NCI-H526 treated with DMSO at 0.1 percent for 48 hours (cell line): ENCODE data around the gene RBKS.

ENCODE experiments used
- DNase-seq: peaks from one replicate; lab custom pipeline; 2025; lab: John Stamatoyannopoulos, UW

Gene RBKS

DNA sequence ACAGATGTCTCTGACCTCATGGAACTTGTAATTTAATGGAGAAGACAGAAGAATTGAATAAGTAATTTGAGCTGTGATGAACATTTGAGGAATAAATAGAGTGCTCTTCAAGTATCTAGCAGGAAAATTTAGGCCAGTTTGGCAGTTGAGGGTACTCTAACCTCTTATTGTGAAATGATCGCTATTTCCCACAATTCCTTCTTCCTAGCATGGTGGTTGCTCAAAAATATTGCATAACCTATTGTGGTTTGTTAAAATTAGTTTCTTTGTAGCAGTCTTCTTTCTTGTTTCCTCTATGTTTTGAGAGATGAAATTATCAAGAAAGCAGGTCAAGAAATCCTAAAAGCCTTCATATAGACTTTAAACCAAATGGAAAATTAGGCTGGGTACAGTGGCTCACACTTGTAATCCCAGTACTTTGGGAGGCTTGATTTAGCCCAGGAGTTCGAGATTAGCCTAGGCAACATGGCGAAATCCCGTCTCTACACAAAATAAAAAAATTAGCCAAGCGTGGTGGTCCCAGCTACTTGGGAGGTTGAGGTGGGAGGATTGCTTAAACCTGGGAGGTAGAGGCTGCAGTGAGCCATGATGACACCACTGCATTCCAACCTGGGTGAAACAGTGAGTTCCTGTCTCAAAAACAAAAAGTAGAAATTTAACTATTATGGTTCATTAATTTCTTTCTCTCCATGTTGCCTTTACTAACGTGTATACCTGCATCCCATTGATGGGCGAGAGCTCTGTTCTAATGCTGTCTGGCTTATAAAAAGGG lies 58.7 kb downstream of the RBKS start:
- DNase-seq = no peak

DNA sequence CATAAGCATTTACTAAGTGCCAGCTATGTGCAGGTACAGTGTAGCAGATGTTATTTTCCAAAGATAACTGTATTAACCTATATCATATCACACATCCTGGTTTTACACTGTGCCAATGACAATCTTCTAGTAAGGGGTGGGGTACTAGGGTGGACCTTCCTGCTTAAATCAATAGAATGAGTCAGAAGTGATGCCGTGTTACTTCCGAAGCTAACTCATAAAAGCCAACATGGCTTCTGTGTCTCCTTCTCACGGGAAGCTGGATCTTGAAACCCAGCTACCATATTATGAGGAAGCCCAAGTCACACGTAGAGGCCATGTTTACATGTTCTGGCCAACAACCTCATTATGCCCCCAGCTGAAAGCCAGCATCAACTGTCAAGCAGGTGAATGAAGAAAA lies 59.5 kb downstream of the RBKS start:
- DNase-seq = no peak

DNA sequence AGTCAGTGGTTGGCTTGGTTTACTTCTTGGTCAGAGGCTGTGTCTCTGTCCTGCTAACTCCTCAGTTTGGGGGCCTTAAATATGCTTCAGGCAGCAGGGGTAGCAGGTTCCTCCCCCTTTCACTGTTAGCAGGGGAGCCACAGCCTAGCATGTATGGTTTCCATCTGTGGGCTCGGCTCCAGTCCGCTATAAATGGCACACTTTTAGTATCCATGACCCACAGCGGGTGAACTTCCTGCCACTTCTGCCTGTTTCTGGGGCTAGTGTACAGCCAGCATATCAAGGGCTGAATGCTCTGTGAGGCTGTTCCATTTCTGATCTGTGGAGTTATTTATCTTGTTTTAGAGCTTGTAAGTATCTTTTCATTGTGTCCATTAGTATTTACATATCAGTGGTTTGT lies 60.4 kb downstream of the RBKS start:
- no peak for DNase-seq

DNA sequence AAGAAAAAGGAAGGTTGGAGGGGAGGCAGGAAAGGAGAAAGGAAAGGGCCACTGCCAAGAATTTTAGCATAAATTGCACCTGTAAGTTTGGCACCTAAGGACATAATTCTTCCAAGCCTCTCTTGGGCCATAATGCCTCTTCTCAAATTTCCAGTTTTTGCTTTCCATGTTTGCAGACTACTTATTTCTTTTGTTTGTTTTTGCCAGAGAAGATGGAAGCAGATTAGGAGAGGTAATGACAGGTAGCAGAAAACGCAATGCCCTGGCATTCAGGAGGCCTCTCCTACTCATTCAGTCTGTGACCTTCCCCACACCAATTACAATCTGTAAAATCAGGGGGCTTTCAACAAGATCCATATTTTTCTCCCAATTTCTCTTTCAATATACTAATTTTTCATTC lies 61.9 kb downstream of the RBKS start:
- no peak for DNase-seq

DNA sequence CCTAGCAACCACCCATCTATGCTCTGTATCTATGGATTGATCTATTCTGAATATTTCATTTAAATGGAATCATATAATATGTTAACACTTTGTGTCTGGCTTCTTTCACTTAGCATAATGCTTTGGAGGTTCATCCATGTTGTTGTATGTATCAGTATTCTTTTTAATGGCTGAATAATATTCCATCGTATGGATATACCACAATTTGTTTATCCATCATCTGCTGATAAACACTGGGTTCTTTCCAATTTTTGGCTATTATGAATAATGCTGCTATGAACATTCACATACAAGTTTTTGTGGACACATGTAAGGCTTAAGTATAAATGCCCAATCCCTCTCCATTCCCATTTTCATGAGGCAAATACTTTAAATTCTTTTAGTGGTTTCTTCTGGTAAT lies 65.8 kb downstream of the RBKS start:
- no peak for DNase-seq

DNA sequence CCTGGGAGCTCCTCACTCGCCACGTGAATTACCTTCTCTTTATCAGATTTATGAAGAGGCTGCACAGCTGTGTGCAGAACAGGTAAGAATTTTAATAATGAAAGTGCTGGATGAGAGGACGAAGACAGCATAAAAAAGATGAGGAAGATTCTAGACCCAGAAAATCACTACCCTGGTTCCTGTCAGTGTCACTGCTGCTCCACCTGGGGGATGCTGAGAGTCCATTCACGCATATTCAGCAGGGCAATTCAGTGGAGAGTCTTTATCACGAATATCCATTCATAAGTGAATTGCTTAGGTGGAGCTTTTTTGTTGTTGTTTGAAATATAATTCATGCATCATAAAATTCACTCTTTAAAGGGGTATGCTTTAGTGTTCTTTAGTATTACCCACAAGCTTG lies 66.6 kb downstream of the RBKS start:
- DNase-seq = no peak

DNA sequence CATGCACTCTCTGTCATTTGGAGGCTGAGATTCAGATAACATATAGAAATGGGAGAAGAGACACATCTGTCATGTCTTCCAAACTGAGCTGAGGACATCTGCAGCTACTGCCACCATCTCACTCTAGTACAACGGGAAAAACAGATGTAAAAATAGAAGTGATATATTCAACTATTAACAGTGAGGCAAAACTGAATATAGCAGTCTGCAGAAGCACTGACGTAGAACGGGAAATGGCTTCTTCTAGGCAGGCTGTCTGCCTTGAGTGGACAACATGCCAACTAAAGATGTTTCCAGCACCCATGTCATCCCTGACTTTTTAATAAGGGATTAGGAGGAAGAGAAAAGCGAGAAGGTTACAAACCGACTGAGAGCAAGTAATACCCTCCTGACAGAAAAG lies 67.1 kb downstream of the RBKS start:
- no peak for DNase-seq

DNA sequence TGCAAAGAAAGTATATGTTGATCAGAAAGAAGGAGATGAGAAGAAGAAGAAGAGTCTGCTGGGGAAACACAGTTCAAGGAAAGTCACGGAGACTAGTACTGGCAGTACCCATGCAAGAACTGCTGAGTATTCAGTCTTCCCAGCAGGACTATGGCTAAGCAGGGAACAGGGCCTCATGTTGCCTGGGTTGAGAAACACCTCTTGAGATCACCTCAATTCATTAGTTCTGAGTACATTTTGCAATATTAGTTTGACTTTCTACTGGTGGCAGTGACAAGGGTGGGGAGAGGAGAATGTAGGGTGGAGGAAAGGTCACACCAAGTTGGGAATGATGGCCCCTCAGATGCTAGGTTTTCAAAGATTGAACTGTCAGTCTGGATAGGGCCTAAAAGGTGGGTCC lies 68.1 kb downstream of the RBKS start:
- no peak for DNase-seq

DNA sequence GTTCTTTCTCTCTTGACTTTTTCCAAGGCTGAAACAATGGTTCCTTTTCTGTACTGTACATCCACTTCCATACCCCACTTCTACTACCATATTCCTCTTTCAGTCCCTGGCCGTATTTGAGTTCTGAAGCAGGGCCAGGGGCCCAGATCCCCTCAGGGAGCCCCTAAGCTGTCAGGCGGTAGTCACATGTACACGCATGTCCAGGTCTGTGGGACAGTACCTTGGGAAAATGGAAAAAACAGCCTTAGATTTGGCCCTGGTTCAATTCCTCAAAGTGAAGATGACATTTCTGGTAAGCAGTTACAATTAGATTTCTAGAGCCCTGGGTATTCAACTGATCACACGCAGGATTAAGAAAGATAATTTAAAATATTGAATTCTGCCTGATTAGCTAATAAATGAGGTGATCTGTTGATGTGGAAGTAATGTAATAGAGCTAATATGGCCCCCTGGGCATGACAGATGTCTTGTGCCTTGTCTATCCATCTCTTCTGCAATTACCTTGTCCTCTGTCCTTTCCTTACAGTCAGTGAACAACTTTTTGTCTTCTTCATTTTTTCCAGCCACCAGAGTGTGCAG lies 74.2 kb downstream of the RBKS start:
- DNase-seq = no peak

DNA sequence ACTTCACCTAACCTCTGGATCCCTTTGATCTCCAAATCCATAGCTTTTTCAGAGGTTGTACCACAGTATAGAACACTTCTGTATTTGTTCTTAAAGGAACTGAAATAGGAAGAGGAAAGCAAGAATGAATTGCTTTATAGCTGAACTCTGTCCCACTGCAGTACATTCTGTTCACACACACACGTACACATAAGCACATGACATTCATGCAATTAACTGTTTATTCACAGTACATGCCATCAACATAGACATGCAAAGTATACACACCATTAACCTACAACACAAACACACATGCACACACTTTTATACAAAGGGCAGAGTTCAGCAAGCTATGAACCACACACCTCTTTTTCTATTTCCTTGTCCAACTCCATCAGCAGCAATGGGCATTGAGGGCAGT lies 75.4 kb downstream of the RBKS start:
- DNase-seq = no peak

DNA sequence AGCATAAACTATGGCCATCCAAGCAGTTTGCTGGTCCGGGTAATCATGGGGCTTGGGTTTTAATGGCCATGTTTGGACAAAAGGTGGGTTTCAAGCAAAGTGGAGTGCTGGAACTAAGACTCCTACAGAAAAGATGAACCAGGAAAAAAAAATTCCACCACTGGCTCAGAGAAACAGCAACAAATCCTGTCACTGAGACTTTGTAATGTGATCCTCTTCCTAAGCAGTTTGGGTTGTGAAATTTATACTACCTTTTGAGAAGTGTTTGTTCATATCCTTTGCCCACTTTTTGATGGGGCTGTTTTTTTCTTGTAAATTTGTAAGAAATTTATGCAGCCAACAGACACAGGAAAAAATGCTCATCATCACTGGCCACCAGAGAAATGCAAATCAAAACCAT lies 78.4 kb downstream of the RBKS start:
- no peak for DNase-seq

DNA sequence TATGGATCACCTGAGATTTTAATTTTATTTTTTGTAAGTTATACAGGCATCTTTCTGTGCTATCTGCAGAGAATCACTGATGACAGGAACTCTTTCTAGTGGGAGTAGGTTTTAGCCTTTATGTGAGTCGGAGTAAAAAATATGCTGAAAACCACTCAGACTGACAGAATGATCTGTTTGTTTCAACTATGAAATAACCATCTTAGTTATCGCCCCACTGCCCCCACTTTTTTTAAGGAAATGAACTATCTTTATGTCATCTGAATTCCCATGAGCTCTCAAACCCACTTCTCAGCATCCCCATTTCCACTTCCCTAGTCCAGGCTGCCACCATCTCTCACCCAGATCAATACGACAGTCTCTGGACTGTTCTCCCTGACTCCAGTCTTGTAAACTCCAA lies 79.7 kb downstream of the RBKS start:
- DNase-seq = no peak

DNA sequence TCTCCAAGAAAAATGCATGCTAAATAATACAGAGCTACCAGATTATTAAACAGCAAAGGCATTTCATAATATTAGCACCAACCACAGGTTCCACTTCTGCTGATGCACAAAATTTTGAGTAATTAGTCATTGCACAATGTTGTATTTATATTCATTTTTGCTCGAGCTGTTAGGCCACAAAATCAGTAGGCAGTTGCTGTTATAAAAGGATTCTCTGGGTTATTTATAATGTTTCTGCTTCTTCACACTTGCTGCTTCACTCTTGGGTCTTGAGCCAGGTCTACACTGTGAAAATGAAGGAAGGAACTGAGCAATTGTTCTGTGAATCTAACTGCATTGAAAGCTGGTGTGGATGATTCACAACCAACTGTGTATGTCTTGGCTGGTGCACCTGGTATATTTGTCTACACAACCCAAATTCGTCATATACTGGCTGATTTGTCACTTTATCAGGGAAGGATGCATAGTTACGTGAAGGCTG lies 80.4 kb downstream of the RBKS start:
- DNase-seq = no peak

DNA sequence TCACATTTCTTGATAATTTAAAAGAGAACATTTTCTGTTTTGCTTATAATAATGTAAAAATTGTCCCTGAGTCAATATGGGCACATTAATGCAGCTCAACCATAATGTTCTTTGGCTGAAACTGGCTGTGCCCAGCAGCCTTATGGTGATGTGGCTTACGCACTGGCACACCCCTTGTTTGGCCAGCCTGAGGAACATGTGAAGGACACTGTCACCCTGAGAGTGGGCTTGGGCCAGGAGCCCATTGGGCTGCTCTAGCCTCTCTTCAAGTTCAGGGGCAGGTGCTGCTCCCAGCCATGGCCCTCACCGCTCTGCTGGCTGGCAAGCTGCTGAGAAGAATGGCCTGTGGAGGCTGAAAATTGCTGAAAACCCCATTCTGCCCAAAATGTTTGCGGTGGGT lies 81.2 kb downstream of the RBKS start:
- DNase-seq = no peak

DNA sequence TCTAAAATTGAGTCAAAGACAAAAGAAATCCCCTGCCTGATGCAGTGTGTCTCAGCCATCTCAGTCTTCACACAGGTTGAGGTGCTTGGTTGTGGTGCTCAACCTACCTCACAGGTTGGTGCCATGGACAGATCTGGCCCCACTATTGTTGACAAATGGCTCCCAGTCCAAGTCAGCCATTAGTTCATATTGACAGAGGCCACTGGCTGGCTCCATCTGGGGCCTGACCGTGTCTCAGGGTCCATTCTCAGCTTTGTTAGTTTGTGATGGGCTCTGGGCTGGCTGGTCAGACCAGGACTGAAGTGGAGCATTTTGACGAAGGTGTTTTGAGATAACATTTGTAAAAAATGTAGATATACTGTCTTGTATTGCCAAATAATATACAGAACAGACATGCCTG lies 81.8 kb downstream of the RBKS start:
- no peak for DNase-seq

DNA sequence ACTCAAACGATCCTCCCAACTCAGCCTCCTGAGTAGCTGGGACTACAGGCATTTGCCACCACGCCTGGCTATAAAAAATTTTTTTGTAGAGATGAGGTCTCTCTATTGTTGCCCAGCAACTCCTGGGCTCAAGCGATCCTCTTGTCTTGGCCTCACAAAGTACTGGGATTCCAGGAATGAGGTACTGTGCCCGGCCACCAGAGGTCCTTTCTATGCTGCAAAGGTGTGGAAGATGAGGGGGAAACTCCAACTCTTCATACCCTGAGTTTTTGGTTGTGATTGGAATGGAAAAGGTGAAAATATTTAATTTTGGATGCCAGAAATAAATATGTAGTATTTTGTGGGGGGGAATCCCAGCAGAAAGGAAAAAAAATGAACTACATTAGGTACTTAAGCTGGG lies 82.7 kb downstream of the RBKS start:
- no peak for DNase-seq

DNA sequence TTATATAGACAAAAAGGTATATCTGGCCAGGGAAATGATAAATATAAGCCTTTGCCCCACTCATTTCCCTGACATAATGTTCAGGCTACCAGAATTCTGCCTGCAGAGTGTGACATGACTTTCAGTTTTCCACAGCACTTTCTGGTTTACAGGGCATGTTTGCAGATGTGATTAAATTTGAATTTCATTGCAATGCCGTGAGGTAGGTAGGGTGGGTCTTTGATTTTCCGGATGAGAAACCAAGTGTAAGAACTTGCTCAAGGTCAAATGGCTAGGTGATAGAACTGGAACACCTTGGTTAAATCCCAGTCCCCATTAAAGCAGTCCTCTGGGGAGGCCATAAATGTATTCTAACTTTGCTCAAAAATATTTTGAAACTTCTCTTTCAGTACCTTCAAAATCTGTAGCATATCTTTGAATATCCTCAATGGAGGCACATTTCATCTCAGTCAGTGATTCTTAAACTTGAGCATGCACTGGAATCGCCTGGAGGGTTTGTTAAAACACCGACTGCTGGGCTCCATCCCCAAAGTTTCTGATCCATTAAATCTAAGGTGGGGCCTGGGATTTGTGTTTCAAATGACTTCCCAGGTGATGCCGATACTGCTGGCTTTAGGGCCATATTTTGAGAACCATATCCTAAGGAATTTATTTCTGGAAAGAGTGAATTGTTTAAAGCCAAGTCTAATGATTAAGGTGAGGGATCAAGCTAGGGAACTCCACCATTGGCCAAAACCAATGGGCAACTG lies 83.7 kb downstream of the RBKS start:
- no peak for DNase-seq

DNA sequence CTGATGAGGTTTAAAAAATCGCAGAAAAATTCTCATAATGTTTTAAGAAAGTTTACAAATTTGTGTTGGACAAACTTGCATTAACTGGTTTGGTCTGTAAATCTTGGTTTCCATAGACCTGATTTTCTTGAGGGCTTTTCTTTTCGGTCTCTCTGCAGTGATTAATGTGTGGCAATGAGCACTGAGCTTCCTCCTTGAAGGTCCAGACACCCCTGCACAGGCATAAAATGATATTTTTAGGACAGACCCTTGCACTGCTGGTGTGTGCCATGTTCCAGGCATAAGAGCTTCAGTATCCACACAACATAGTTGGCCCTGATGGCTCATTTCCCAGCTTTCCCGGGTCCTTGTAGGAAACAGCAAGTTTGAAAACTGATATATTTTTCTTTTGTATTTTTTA lies 85.0 kb downstream of the RBKS start:
- DNase-seq = no peak

DNA sequence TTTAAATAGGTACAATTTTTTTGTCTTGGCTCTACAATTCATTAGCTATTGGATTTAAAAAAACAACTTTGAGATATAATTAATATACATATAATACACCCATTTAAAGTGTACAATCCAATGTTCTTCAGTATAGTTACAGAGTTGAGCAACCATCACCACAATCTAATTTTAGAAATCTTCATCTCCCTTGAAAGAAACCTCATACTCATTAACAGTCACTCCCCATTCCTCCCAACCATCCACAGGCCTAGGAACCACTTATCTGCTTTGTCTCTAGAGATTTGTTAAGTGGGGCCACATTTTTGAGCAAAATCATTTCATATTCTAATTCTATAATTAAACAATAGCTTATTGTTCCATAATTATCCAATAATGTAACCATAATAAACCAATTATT lies 86.0 kb downstream of the RBKS start:
- no peak for DNase-seq

DNA sequence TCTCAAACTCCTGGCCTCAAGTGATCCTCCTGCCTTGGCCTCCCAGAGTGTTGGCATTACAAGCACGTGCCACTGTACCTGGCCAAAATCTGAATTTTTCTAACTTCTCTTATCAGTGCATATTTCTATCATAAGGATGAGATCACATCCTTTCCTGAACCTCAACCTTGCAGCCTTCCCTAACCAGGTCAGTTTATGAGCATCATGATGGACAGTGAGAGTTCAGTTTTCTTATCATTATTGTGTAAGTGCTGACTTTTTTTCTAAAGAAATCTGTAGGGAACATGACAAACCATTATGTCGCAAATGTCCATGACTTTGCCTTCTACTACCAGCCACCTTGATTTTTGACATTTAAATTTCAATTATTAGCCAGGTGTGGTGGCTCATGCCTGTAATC lies 87.1 kb downstream of the RBKS start:
- no peak for DNase-seq

DNA sequence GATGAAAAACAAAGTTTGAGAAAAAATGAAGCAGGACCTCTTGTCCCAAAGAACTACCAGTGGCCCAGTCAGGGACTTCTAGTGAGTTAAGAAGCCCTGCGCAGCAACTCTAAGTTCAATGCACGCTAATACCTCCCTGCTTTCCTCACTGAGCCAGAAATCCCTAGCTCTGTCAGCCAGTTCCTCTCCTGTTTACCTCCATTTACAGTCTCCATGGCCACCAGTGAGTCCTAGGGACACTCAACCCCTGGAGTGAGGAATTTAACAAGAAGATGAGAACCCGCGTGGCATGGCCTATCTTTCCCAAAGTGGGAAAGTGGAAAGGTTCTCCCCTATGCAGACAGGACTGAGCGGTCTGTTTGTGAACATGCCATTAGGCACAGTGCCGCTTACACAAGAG lies 87.6 kb downstream of the RBKS start:
- no peak for DNase-seq

DNA sequence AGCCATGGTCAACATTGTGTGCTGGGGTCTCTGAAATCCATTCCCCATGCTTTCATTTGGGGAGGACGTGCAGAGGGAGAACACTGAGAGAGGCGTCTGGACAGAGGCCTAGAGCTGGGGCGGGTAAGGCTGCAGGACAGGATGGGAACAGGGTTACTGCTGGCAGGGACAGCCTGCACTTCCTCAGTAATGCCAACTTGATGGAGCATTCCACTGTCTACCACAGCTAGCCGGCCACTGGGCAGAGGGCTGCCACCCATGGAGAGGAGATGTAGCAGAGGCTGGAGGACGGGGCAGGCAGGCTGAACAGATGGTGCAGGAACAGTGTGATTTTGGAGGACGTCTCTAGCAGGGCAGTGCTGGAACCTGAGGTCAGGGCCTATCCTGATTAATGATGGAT lies 89.3 kb downstream of the RBKS start:
- no peak for DNase-seq

DNA sequence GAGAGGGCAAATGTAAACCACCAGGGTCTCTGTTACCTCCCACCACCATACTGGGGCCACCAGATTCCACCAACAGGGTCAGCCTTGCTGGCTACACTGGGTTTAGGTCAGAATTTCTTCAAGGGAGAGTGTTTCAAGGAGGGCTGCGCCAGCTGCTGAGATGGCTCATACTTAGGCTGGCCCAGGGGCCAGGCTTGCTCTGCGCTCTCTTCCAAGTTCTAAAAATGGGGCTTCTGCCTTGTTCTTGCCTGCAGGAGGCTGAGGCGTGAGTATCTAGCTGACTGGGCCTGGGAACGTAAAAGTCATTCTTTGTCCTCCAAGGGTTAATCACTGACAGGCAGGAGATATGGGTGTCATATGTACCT lies 90.6 kb downstream of the RBKS start:
- DNase-seq = no peak
